Kidney (tissue), 14 donors: ENCODE data around the gene MPRIP. TPM values are rescaled to one million over a fixed set of nuclear protein-coding genes. Genes with fewer than 3 reads are reported as not detected.
A peak's percentile ranks its signal among the peaks of the same experiment; 100 is the strongest.

Experiments used
- DNase-seq, 5 donors: peaks; one replicate each; pipeline ENCODE4 v3.0.0-alpha.2; 2013 to 2020
- FAIRE-seq: peaks from 2 replicates; lab custom pipeline; 2012; peaks lifted over from hg19 to GRCh38; lab: Jason Lieb, UNC
- H3K27ac ChIP-seq, 2 donors: one replicate each; pipeline ENCODE4 v1.7.0; 2013; ENCODE audit warnings: low read depth in 2 of 2, low read length in 2 of 2, inconsistent platforms in 1 of 2
- H3K27me3 ChIP-seq: one replicate; pipeline ENCODE4 v1.7.1; 2013; ENCODE audit warnings: low read length, inconsistent platforms; ENCODE audit not compliant: control insufficient read depth, insufficient read depth
- H3K36me3 ChIP-seq, 3 donors: one replicate each; pipeline versions ENCODE4 v1.7.0 to v1.7.1; 2013; ENCODE audit warnings: low read length in 3 of 3, control low read depth in 1 of 3, inconsistent platforms in 1 of 3; ENCODE audit not compliant: insufficient read depth in 3 of 3, control insufficient read depth in 2 of 3
- H3K4me1 ChIP-seq, 3 donors: one replicate each; pipeline versions ENCODE4 v1.7.0 to v1.7.1; 2013; ENCODE audit warnings: low read length in 3 of 3, inconsistent platforms in 1 of 3, low read depth in 1 of 3; ENCODE audit not compliant: control insufficient read depth in 2 of 3, insufficient read depth in 2 of 3
- H3K4me3 ChIP-seq, 3 donors: one replicate each; pipeline versions ENCODE4 v1.7.0 to v1.8.1; 2013; ENCODE audit warnings: low read length in 3 of 3, control low read depth in 1 of 3, inconsistent platforms in 1 of 3
- H3K9ac ChIP-seq, 3 donors: one replicate each; pipeline versions ENCODE4 v1.7.0 to v1.7.1; 2013; ENCODE audit warnings: low read length in 3 of 3, control low read depth in 1 of 3, inconsistent platforms in 1 of 3
- H3K9me3 ChIP-seq, 3 donors: one replicate each; pipeline versions ENCODE4 v1.7.0 to v1.7.1; 2013; ENCODE audit warnings: low read length in 3 of 3, control low read depth in 1 of 3, inconsistent platforms in 1 of 3; ENCODE audit not compliant: control insufficient read depth in 2 of 3, insufficient read depth in 1 of 3
- CTCF ChIP-seq: IDR thresholded peaks from 3 replicates; pipeline ENCODE4 v1.5.1; 2012; ENCODE audit warnings: mild to moderate bottlenecking, moderate library complexity, borderline replicate concordance; ENCODE audit not compliant: insufficient read depth; ENCODE audit errors: extremely low read depth
- intact Hi-C: fragments of 100-400 bp; cut with DNase I; formaldehyde crosslinking; loops from one replicate; pipeline ENCODE4 v1.11.1; 2022
- polyA plus RNA-seq: library from polyadenylated mRNA; stranded (reverse); fragments of 350-450 nt; fragmentation: Illumina TruSeq; extraction: RNeasy Lipid Tissue Mini Kit (QIAGEN cat#74804); gene quantifications from one replicate; pipeline ENCODE4 v1.2.3, GENCODE V29; 2014; ENCODE audit warnings: low read depth, low replicate concordance; ENCODE audit not compliant: insufficient read depth
- total RNA-seq: library from RNA; stranded (reverse); fragmentation: NEBNext Ultra II Directional; extraction: Animal tissue kit (Norgen Biotek cat#: 25700); gene quantifications from one replicate; pipeline ENCODE4 v1.2.1, GENCODE V29; 2021
- donor health status: control.
- donor health status: control.
- donor health status: control.
- donor health status: control.
- donor health status: control.
- donor health status: DM: yes; HTN: yes; CAD: no.
- donor health status: Normal renal cell carcinoma (clear cell type).

MPRIP gene
- total and polyA plus RNA-seq, 2 donors from 2014 or later, result 120 to 250 TPM

GRCh38 chr17:17050346-17051345 lies 8.4 kb downstream of the MPRIP start:
- H3K4me1 ChIP-seq, result peaks cover 0 to 47% (median 37%) of the 10 kb centered on the region in 3 donors
- peaks cover 0 to 2% (median 0%) of the 10 kb centered on the region in 3 donors for H3K36me3 ChIP-seq
- no peaks in the 10 kb centered on the region for H3K27me3 ChIP-seq
- no peak for FAIRE-seq
- H3K4me3 ChIP-seq, result no peak overlapping the region
- H3K27ac ChIP-seq, result peak overlapping the region in 1 of 2 donors; percentile 15
- TF ChIP-seq CTCF, result no peak
- H3K9ac ChIP-seq, result no peak overlapping the region
- peak in 1 of 5 donors; percentile 17 for DNase-seq
- no peaks in the 10 kb centered on the region for H3K9me3 ChIP-seq
- intact Hi-C loops, result no loop called here

GRCh38 chr17:17051380-17051779 lies 9.1 kb downstream of the MPRIP start:
- no peak for FAIRE-seq
- Histone ChIP-seq H3K9me3 (no peaks in the 10 kb centered on the region), H3K27me3 (no peaks in the 10 kb centered on the region), H3K27ac (peak overlapping the region; percentile 65 to 75), H3K4me1 (peaks cover 0 to 53% (median 43%) of the 10 kb centered on the region in 3 donors), H3K9ac (peak overlapping the region in 1 of 3 donors; percentile 31), H3K4me3 (no peak overlapping the region), H3K36me3 (peaks cover 0 to 2% (median 0%) of the 10 kb centered on the region in 3 donors)
- DNase-seq, result peak in 1 of 5 donors; percentile 19
- no peak for TF ChIP-seq CTCF
- intact Hi-C loops, result no loop called here

GRCh38 chr17:17051791-17052461 lies 9.7 kb downstream of the MPRIP start:
- TF ChIP-seq CTCF, result no peak
- DNase-seq (peak in 1 of 5 donors; percentile 36), FAIRE-seq (no peak)
- Histone ChIP-seq H3K9ac (peak overlapping the region in 2 of 3 donors; percentile 27 to 31), H3K4me1 (peaks cover 0 to 55% (median 48%) of the 10 kb centered on the region in 3 donors), H3K36me3 (peaks cover 0 to 2% (median 0%) of the 10 kb centered on the region in 3 donors), H3K9me3 (no peaks in the 10 kb centered on the region), H3K4me3 (no peak overlapping the region), H3K27me3 (no peaks in the 10 kb centered on the region), H3K27ac (peak overlapping the region; percentile 65 to 75)
- intact Hi-C loops, result no loop called here
